A549 (cell line): Measurements from ENCODE around the gene CFAP92.

Experiments
- FOSL2 ChIP-seq, 2 experiments: fragments of 450-650 bp in 1 of 2; fragments of >200 bp in 1 of 2; sonication (Bioruptor Twin) in 1 of 2; formaldehyde crosslinking; IDR thresholded peaks; 2 replicates each; pipeline versions ENCODE4 v1.5.0 to v1.6.1; 2016 to 2020; ENCODE audit warnings: mild to moderate bottlenecking in 1 of 2, moderate library complexity in 1 of 2
- POLR2A ChIP-seq: IDR thresholded peaks from 2 replicates; pipeline ENCODE4 v1.6.1; 2012; ENCODE audit warnings: mild to moderate bottlenecking, low read length
- RARB ChIP-seq: fragments of 250-450 bp; sonication (Bioruptor Pico); IDR thresholded peaks from 2 replicates; pipeline ENCODE4 v1.8.0; 2021; ENCODE audit warnings: mild to moderate bottlenecking, moderate library complexity
- TF ChIP-seq, protein P1 (sequence below): fragments of >200 bp; sonication (Bioruptor Twin); formaldehyde crosslinking; IDR thresholded peaks from 3 replicates; pipeline ENCODE4 v1.5.1; 2016
- TF ChIP-seq, protein P2 (sequence below): fragments of 200-600 bp; sonication (generic); IDR thresholded peaks from 2 replicates; pipeline ENCODE4 v1.6.1; 2016; ENCODE audit warnings: antibody characterized with exemption, mild to moderate bottlenecking, moderate library complexity

DNA sequence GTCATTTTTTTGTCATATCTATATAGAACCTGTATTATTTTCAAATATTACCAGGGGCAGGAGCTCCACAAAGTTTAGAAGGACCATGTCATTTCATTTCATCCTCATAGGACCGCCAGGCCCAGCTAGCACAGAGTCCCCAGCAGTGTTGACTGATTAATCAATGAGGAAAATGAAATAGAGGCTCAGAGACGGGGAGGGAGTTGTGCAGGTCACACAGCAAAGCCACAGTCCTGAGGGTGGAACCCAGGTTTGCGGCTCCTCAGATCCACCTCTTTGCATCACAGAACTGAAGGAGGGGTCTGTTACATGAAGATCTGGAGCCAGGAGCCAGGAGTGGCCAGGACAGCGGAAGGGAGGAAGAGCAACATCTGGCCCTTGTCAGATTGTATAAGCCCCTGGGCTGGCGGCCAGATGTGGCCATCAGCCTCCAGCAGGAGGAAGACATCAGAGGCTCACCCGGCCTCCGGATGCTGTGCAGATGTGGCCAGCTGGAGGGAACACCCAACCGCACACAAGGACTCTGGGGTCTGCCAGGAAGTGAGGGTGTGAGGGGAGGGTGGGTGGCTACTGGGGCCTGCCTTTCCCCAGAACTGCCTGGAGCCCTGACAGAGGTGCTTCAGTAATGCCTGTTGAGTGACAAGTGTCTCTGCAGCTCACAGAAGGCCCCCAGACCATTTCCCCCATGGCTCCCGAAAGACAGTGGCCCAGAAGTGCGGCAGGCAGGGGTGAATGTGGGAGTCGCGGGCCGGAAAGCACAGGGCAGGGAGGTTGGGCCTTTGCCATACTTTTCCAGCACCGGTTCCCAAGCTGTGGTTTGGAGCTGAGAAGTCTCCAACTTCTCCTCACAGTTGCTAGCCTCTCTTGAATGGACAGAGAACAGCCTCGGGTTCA is 28.5 kb upstream of the CFAP92 start:
- no peak for TF ChIP-seq FOSL2 (IDR thresholded peaks at IDR 0.05)
- TF ChIP-seq FOSL2 (CRISPR knock-in tag; IDR thresholded peaks at IDR 0.05) = no peak
- no peak for TF ChIP-seq POLR2A
- TF ChIP-seq, protein P1, sequence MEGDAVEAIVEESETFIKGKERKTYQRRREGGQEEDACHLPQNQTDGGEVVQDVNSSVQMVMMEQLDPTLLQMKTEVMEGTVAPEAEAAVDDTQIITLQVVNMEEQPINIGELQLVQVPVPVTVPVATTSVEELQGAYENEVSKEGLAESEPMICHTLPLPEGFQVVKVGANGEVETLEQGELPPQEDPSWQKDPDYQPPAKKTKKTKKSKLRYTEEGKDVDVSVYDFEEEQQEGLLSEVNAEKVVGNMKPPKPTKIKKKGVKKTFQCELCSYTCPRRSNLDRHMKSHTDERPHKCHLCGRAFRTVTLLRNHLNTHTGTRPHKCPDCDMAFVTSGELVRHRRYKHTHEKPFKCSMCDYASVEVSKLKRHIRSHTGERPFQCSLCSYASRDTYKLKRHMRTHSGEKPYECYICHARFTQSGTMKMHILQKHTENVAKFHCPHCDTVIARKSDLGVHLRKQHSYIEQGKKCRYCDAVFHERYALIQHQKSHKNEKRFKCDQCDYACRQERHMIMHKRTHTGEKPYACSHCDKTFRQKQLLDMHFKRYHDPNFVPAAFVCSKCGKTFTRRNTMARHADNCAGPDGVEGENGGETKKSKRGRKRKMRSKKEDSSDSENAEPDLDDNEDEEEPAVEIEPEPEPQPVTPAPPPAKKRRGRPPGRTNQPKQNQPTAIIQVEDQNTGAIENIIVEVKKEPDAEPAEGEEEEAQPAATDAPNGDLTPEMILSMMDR = no peak
- TF ChIP-seq, protein P2, sequence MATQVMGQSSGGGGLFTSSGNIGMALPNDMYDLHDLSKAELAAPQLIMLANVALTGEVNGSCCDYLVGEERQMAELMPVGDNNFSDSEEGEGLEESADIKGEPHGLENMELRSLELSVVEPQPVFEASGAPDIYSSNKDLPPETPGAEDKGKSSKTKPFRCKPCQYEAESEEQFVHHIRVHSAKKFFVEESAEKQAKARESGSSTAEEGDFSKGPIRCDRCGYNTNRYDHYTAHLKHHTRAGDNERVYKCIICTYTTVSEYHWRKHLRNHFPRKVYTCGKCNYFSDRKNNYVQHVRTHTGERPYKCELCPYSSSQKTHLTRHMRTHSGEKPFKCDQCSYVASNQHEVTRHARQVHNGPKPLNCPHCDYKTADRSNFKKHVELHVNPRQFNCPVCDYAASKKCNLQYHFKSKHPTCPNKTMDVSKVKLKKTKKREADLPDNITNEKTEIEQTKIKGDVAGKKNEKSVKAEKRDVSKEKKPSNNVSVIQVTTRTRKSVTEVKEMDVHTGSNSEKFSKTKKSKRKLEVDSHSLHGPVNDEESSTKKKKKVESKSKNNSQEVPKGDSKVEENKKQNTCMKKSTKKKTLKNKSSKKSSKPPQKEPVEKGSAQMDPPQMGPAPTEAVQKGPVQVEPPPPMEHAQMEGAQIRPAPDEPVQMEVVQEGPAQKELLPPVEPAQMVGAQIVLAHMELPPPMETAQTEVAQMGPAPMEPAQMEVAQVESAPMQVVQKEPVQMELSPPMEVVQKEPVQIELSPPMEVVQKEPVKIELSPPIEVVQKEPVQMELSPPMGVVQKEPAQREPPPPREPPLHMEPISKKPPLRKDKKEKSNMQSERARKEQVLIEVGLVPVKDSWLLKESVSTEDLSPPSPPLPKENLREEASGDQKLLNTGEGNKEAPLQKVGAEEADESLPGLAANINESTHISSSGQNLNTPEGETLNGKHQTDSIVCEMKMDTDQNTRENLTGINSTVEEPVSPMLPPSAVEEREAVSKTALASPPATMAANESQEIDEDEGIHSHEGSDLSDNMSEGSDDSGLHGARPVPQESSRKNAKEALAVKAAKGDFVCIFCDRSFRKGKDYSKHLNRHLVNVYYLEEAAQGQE = no peak
- TF ChIP-seq RARB (CRISPR knock-in tag) = no peak
